NCI-H1417 treated with DMSO at 0.1 percent for 48 hours (cell line): ENCODE results near the gene SPATA6.
"Not testable (repeated sequence)": the region's sequence is repeated elsewhere in the genome, so short reads cannot be mapped to it uniquely, and the experiment has no call there.

ENCODE experiments used
- DNase-seq: peaks from one replicate; lab custom pipeline; 2025; lab: John Stamatoyannopoulos, UW

The SPATA6 gene

DNA sequence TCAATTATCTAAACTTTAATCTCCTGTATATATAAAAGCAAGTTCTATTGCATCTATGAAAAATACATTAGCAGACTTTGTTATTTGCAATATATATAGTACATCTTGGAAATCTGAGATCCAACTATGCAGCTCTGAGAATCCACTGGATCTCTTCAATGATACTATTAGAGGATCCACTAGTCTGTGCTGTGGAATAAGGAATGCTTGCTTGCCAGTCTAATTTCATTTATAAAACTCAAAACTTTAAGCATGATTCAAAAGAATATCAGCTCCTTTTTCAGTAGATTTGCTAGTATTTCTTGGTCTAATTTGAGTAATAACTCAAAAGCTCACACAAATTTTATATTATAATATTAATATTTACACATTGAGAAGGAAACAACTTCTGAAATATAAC lies 115.1 kb downstream of the SPATA6 start:
- DNase-seq: no peak

DNA sequence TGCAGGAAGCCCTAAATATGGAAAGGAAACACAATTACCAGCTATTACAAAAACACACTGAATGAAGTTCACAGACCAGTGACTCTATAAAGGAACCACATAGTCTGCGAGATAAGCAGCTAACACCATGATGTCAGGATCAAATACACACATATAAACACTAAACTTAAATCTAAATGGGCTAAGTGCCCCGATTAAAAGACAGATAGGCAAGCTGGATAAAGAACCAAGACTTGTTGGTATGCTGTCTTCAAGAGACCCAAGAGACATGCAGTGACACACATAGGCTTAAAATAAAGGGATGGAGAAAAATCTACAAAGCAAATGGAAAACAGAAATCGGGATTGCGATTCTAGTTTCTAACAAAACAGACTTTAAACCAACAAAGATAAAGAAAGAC lies 127.6 kb downstream of the SPATA6 start:
- no peak for DNase-seq

DNA sequence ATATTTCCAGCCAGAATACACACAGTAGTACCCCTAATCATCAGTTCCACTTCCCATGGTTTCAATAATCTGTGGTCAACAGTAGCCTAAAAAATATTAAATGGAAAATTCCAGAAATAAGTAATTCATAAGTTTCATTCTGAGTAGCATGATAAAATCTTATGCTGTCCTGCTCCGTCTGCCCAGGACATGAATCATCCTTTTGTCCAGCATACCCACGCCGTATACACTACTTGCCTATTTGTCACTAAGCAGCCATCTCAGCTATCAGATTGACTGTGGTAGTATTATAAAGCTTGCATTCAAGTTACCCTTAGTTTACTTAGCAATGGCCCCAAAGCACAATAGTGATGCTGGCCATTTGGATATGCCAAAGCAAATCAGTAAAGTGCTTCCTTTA lies 130.8 kb downstream of the SPATA6 start:
- DNase-seq: no peak

DNA sequence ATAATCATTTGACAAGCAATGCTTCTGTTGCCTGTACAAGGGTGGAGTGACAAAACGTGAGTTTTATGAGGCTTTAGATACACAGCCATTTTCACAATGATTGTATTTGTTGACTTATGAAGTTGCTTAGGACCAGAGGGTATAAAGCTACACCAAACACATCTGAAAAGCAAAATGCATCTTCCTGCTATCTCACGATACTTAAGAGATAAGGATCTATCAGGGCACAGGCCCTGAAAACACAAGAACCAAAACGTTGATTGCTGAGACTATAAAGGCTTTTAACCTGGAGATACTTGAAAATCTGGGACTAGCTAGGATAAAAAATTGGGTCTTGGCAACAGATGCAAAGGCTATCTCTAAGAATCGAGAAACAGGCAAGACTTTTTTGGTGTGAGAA lies 133.7 kb downstream of the SPATA6 start:
- no peak for DNase-seq

DNA sequence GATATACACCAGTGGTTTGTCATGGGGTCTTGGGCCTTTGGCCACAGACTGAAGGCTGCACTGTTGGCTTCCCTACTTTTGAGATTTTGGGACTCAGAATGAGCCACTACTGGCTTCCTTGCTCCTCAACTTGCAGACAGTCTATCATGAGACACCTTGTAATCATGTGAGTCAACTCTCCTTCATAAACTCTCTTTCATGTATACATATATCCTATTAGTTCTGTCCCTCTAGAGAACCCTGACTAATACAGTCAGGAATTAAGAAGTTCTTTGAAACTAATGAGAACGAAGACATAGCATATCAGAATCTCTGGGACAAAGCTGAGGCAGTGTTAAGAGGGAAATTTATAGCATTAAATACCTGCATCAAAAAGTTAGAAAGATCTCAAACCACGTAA lies 138.7 kb downstream of the SPATA6 start:
- DNase-seq: no peak

DNA sequence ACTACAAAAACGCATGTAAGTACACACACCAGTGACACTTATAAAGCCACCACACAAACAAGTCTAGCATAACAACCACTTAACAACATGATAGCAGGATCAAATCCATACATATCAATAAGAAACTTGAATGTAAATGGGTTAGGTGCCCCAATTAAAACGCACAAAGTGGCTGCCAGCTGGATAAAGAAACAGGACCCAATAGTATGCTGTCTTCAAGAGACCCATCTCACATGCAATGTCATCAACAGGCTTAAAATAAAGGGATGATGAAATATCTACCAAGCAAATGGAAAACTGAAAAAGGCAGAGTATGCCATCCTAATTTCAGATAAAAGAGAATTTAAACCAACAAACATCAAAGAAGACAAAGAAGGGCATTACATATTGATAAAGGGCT lies 139.9 kb downstream of the SPATA6 start:
- DNase-seq: no peak

DNA sequence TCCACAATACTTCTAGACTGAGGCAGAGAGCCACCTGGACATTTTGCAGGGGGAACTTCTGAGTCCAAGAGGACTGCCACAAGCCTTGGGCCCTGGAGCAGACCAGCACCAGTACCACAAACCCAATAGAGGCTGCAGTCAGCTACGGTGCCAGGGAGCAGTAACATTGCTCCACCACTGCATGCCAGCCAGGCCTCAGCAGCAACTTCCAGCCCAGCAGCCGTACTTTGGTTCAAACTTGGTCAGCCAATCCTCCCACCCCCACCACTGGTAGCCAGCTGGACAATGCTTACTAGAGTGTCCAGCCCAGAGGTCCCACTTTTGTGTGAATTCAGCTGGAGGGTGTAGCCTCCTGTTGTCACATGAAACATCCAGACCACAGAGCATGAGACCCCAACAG lies 142.1 kb downstream of the SPATA6 start:
- no peak for DNase-seq

DNA sequence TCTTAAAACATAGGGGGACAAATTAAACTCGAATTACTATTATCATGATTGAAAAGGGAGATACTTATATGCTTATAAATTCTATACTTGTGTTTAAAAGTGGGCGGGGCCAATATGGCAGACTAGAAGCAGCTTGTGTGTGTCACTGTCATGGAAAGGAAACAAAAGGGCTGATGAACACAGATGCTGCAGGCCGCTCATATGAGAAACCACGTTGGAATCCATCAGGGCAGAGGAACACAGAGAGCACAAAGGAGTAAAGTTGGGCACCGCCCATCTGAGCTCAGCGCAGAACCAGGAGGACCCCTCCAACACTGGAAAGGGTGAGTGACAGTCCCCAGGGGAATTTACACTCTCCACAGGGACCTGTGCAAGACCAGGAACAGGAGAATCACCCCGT lies 142.5 kb downstream of the SPATA6 start:
- no peak for DNase-seq

DNA sequence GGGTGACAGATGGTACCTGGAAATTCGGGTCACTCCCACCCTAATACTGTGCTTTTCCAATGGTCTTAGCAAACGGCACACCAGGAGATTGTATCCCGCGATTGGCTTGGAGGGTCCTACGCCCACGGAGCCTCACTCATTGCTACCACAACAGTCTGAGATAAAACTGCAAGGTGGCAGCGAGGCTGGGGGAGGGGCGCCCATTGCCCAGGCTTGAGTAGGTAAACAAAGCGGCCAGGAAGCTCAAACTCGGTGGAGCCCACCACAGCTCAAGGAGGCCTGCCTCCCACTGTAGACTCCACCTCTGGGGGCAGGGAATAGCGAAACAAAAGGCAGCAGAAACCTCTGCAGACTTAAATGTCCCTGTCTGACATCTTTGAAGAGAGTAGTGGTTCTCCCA lies 160.2 kb downstream of the SPATA6 start:
- DNase-seq: not testable (repeated sequence)

DNA sequence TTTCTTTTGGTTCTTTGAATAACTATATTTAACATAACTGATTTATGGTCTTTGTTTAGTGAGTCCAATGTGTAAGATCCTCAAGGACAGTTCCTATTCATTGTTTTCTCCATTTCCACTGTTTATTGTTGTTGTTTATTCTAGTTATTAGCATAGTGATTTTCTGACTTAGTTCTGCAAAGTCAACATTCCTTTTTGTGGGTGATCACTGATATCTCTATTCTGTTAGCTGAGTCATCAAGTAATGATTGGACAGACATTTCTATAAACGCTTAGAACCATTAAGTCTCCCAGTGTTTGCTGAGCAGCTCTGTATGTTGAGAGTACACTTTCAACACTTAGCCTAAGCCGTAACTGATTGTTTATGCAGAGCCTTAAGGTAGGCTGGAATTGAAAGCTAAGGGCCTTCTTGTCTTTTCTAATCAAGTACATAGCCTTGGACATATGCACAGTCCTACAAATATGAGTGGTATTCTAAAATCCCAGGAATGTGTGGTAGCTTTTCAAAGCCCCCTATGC lies 162.4 kb downstream of the SPATA6 start:
- DNase-seq: no peak

DNA sequence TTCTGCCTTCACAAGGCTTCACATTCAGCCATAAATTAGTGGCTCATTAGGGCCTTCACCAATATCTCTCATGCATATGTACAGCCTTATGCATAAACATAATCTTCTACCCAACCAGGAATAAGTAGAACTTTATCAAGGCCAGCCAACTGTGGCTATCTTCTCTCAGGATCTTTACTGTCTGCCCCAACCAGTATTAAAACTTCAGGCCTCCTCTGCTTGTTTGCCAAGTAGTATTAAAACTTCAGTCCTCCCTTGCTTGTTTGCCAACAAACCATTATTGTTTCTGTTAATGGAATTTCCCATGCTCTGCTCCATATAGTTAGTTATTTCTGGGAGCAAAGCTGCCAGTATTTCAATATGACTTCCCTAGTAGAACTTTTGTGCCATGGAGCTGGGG lies 169.4 kb downstream of the SPATA6 start:
- no peak for DNase-seq

DNA sequence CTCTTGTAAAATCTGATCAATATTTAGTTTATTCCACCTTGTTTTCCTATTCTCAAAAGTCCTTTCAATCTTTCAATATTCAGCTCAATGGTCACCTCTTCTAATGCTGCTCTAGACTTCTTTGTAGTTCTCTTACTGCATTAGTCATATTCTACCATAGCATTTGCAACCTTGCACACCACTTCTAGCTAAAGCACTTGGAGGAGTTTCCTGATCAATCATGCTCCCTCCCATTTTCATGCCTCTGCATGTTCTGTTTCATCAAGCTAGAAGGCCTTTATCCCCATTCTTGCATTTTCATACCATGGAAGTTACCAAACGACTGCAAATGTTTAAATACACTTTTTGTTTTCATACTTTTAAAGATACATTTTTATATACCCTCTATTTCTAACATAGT lies 177.3 kb downstream of the SPATA6 start:
- no peak for DNase-seq

DNA sequence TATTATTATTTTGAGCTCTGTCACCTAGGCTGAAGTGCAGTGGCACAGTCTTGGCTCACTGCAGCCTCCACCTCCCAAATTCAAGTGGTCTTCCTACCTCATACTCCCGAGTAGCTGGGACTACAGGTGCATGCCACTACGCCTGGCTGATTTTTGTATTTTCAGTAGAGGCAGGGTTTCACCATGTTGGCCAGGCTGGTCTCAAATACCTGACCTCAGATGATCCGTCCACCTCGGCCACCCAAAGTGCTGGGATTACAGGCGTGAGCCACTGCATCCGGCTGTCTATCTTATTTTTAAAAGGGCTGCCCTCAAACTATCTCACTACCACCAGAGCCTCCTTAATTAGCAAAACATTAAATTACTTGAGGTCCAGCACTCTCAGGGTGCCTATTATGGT lies 177.9 kb downstream of the SPATA6 start:
- not testable (repeated sequence) for DNase-seq

DNA sequence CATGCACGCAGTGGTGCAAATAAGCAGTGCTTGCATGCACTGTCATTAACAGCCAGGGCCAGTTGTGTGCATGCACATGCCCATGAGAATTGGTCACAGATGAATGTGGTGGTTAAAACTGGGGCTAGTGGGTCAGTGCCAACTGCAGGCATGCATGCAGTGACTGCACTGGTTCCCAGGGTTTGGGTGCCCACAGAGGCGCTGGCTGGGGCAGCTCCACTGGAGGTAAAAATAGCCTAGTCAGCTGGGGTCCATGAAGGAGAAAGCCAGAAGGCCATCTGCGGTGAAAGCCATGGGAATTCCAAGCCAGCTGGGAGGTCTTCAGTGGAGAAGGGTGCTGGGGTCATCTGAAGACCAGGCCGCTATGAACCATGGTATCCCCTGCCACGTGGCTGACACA lies 179.3 kb downstream of the SPATA6 start:
- DNase-seq: no peak

DNA sequence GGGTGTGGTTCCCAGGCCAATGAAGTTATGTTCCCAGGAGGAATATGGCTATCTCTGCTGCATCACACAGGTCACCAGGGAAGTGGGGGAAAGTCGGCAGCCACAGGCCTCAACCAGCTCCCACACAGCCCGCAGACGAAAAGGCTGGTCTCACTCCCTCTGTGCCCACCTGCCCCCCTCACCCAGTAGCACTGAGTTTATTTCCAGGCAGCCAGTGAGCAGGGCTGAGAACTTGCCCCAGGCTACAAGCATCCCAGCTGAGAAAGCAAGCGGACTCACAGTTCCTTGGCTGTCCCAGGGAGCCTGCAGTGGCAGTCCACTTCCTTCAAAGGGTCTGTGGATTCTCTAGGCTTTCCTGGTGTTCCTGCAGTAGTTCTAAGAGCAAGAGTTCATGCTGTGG lies 180.6 kb downstream of the SPATA6 start:
- DNase-seq: no peak

DNA sequence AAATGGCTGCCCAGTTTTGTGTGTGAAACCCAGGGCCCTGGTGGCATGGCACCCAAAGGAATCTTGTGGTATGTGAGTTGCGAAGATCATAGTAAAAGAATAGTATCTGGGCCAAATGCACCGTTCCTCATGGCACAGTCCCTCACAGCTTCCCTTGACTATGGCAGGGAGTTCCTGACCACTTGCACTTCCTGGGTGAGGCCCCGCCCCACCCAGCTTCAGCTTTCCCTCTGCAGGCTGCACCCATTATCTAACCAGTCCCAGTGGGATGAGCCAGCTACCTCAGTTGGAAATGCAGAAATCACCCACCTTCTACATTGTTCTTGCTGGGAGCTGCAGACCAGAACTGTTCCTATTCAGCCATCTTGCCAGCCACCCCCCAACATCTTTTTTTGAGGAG lies 186.5 kb downstream of the SPATA6 start:
- no peak for DNase-seq

DNA sequence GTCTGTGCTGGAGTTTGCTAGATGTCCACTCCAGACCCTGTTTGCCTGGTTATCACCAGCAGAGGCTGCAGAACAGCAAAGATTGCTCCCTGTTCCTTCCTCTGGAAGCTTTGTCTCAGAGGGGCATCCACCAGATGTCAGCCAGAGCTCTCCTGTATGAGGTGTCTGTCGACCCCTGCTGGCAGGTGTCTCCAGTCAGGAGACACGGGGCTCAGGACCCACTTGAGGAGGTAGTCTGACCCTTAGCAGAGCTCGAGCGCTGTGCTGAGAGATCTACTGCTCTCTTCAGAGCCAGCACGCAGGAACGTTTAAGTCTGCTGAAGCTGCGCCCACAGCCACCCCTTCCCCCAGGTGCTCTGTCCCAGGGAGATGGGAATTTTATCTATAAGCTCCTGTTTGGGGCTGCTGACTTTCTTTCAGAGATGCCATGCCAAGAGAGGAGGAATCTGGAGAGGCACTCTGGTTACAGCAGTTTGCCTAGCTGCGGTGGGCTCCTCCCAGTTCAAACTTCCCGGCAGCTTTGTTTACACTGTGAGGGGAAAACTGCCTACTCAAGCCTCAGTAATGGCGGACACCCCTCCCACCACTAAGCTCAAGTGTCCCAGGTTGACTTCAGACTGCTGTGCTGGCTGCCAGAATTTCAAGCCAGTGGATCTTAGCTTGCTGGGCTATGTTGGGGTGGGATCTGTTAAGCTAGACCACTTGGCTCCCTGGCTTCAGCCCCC lies 187.1 kb downstream of the SPATA6 start:
- DNase-seq: not testable (repeated sequence)

DNA sequence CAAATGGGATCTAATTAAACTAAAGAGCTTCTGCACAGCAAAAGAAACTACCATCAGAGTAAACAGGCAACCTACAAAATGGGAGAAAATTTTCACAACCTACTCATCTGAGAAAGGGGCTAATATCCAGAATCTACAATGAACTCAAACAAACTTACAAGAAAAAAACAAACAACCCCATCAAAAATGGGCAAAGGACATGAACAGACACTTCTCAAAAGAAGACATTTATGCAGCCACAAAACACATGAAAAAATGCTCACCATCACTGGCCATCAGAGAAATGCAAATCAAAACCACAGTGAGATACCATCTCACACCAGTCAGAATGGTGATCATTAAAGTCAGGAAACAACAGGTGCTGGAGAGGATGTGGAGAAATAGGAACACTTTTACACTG lies 189.7 kb downstream of the SPATA6 start:
- DNase-seq: not testable (repeated sequence)

DNA sequence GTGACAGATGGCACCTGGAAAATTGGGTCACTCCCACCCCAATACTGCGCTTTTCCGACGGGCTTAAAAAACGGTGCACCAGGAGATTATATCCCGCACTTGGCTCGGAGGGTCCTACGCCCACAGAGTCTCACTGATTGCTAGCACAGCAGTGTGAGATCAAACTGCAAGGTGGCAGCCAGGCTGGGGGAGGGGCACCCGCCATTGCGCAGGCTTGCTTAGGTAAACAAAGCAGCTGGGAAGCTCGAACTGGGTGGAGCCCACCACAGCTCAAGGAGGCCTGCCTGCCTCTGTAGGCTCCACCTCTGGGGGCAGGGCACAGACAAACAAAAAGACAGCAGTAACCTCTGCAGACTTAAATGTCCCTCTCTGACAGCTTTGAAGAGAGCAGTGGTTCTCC lies 194.6 kb downstream of the SPATA6 start:
- not testable (repeated sequence) for DNase-seq

DNA sequence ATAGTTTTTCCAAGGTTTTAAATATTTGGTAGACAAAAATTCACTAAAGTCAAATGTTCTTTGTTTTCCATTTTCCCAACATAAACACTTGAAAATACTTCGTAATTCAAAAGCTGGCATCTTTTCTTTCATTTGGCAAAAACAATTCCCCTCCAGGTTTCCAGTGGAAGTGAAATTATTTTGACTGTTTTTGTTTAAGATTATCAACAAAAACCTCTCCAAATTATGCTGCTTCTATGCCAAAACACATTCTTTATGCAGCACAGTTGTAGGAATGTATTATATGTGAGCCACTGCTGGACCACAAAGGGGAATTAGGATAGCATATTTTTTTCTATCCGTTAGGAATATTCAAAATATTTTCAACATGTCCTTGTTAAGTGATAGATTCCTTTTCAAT lies 205.4 kb downstream of the SPATA6 start:
- no peak for DNase-seq

DNA sequence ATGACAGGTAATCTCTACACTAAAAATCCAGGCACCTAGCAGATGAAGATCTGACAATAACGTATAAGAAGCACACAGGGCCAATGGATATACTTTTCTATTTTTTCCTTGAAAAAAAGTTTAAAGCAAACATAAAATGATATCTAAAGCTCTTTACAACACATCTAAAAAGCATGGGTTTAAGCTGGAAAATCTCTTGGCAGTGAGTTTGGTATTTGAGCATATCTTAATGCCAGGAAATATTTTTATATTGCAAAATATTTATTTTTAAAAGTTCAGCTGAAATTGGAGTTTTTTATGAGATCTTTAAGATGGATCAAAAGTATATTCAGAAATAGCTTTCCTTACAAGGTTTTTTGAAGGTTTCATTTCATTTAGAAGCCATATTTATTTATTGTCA lies 209.0 kb downstream of the SPATA6 start:
- DNase-seq: no peak

DNA sequence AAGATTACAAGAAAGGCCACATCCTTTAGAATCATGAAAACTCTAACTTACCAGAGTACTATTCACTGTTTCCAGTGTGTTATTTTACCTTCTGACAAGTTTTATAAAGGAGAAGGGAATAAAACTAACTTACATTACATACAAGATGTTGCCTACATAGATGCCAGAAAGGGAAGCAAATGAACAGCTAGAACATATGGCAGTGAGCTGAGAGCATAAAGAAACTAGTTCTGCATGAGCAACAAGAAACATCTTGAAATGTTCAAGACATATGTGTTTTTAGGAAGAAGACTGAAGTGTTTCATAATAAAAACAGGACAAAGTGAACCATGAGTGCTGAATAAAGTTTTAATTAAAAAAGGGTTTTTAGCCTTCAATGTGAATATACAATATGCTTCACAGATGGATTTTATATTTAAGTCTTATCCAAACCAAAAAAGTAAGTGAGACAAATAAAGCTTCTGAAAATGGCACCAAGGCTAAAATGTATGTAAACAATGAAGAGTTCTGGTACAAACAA lies 210.1 kb downstream of the SPATA6 start:
- no peak for DNase-seq

DNA sequence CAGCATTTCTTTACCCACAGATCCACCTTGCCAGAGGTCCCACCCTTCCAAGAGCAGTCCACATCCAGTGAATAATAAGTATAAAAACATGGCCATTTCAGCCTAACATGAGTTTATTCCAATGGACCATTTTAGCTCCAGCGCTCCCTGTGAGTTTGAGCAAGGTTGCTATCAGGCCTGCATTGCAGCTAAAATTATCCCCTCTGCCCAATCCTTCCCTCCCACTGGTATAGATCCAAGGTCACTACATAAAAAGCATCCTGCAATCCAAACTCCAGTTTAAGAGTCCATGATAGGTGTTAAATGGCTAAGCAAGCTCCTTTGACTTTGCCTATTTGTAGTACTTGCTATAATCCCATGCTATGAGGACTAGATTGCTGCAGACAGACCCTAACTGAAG lies 213.9 kb downstream of the SPATA6 start:
- DNase-seq: no peak

DNA sequence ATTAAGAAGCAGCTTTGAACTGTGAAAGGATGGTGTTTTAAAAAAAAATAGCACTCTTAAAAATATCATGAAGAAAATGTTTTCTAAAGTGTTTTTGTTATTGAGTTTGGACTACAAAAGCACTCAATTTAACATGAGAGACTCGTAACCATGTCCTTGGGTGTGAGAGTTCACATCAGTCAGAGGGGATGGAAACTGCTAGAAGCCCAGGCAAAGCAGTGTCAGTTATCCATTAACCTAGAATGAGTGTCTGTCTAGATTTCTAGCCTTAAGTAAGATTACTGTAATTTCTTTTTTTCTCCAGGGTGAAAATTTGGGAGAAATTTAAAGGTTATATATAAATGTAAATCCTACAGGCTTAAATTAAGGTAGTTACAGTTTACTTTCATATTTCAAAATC lies 217.8 kb downstream of the SPATA6 start:
- DNase-seq: no peak
